HG02678 (cell line): ENCODE data around the gene RNF215.

Experiments used
- ATAC-seq: cut with Tn5 transposase; IDR thresholded peaks from one replicate; pipeline ENCODE4 v1.9.1; 2021; ENCODE audit warnings: mild to moderate bottlenecking, moderate library complexity; ENCODE audit not compliant: unreplicated experiment

Gene RNF215

GRCh38 chr22:30386960-30387827 lies at the start of gene RNF215:
Gene RNF215 (minus strand): TSS chr22:30387411. CDS start chr22:30387313, 98 bp downstream.
- peak; percentile 77 for ATAC-seq

- ATAC-seq: no peak
Observed at GRCh38 chr22:30436196-30436595, 49.0 kb upstream of the RNF215 start.

- ATAC-seq: no peak
Observed at GRCh38 chr22:30435674-30436126, 48.5 kb upstream of the RNF215 start.

GRCh38 chr22:30434843-30435242 lies 47.6 kb upstream of the RNF215 start:
- no peak for ATAC-seq

GRCh38 chr22:30433773-30434172 lies 46.6 kb upstream of the RNF215 start:
- no peak for ATAC-seq

- no peak for ATAC-seq
Observed at GRCh38 chr22:30433227-30433626, 46.0 kb upstream of the RNF215 start.

- ATAC-seq: no peak
Observed at GRCh38 chr22:30432520-30432919, 45.3 kb upstream of the RNF215 start.

GRCh38 chr22:30432096-30432495 lies 44.9 kb upstream of the RNF215 start:
- ATAC-seq: no peak

- ATAC-seq: no peak
Observed at GRCh38 chr22:30430933-30431332, 43.7 kb upstream of the RNF215 start.

- ATAC-seq: no peak
Observed at GRCh38 chr22:30429887-30430286, 42.7 kb upstream of the RNF215 start.

GRCh38 chr22:30427871-30428270 lies 40.7 kb upstream of the RNF215 start:
- no peak for ATAC-seq

- ATAC-seq: no peak
Observed at GRCh38 chr22:30426388-30427353, 39.5 kb upstream of the RNF215 start.

- no peak for ATAC-seq
Observed at GRCh38 chr22:30425616-30426387, 38.6 kb upstream of the RNF215 start, which contains the start of gene MTFP1. Gene MTFP1 (plus strand): TSS chr22:30425768. CDS start chr22:30425880, 112 bp downstream.

- no peak for ATAC-seq
Observed at GRCh38 chr22:30425327-30425615, 38.1 kb upstream of the RNF215 start.

GRCh38 chr22:30424534-30425326 lies 37.5 kb upstream of the RNF215 start:
- no peak for ATAC-seq

GRCh38 chr22:30423959-30424533 lies 36.8 kb upstream of the RNF215 start:
- peak; percentile 88 for ATAC-seq

- ATAC-seq: peak; percentile 31
Observed at GRCh38 chr22:30423301-30423958, 36.2 kb upstream of the RNF215 start.

- no peak for ATAC-seq
Observed at GRCh38 chr22:30422481-30423300, 35.5 kb upstream of the RNF215 start.
